Measurements from ENCODE around the gene CD96. TPM values are rescaled to one million over a fixed set of nuclear protein-coding genes. Genes with fewer than 3 reads are reported as not detected.
"Not testable (repeated sequence)": the region's sequence is repeated elsewhere in the genome, so short reads cannot be mapped to it uniquely, and the experiment has no call there.

Gene CD96
- total RNA-seq, 1 donor from 2014 or later = 45.9 TPM

DNA sequence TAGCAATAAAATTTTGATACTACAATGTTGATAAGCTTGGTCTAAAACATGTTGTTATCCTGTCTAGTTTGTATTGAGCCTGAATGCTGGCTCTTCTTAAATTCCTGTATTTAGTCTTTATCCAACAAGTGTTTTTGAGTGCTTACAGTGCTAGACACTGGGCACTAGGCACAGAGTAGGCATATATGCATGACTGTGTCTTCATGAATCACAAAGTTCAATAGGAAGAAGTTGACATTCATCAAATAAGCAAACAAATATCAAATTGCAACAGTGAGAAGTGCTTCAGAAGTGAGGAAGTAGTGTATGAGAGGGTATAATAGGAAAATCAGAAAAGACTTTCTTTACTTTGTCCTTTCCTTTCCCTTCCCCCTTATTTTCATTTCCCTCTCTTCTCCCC is 6.8 kb downstream of the CD96 start:
- DNase-seq (ENCODE audit: low spot score) = no peak

DNA sequence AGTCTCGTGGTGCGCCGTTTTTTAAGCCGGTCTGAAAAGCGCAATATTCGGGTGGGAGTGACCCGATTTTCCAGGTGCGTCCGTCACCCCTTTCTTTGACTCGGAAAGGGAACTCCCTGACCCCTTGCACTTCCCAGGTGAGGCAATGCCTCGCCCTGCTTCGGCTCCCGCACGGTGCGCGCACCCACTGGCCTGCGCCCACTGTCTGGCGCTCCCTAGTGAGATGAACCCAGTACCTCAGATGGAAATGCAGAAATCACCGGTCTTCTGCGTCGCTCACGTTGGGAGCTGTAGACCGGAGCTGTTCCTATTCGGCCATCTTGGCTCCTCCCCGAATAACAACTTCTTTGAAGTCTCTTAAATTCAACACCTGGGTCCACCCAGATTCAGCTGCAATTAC is 19.9 kb downstream of the CD96 start:
- not testable (repeated sequence) for DNase-seq (ENCODE audit: low spot score)

DNA sequence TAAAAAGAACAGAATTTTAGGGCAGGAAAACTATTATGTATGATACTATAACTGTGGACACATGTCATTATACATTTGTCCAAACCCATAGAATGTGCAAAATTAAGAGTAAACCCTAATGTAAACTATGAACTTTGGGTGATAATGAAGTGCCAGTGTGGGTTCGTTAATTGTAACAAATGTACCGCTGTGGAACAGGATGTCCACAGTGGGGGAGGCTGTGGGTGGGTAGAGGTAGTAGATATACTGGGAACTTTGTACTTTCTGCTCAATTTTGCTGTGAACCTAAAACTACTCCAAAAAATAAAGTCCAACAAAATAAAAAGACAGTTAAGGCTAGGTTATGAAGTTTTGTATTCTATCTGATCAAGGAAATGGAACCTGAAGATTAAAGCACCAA is 24.8 kb downstream of the CD96 start:
- no peak for DNase-seq (ENCODE audit: low spot score)

DNA sequence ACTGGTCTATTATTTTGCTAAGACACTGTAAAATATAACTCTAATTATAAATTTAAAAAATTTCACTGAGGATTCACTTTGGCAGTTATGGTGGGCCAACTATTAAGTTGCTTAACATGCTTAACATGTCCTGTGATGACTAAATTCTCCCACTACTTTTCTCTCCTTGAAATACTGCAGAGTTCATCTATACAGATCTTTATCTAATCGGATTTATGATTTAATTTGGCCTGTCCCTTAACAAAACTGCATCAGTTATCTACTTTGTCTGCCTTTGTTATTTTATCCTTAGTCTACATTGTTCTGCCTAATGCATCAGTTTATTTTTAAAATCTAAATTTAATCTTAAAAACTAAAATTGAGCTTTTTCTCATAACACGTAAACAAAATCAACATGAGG is 26.4 kb downstream of the CD96 start:
- DNase-seq (ENCODE audit: low spot score) = no peak

DNA sequence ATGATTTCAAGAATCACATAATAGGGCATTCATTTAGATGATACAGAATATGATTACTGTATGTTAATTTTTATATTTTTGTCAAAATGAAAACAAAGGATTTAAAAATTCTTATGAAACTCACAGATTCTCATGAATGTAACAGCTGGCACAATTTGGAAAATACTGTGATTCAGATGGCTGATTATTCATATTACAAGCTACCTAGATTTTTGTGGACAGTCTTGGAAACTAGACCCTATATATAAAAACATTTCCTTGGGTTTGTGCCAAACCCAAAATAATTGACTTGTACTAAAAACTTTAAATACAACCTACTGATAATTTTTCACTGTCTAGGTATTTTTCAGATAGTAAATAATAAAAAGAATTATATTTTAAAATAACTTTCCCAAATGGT is 26.9 kb downstream of the CD96 start:
- DNase-seq (ENCODE audit: low spot score) = no peak

DNA sequence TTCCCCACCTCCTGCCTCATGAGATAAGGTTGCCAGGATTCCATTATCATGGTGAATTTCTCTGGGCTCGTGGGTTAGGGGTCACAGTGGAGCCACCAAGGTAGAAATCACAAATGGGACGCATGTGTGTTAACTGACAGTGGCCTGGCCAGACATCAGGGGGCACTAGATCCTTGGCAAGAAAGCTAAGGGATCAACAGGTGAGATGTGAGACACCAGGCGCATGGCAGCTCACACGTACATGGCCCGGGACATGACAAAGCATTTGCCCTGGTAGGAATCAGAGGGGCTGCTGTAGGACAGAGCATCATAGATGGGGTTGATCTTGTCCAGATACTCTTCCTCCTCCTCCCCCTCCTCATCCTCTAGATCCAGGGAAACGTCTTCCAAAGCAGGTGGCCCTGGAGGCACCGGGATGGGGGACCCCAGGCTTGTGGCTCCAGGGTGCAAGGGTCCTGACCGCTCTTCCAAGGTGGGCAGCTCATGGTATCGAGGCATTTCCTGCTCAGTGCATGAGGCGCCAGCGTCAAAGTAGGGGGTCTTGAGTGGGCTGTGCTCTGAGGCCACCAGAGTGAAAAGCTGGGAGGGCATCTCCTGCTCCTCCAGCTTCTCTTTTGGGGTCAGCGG is 28.5 kb downstream of the CD96 start:
- DNase-seq (ENCODE audit: low spot score) = no peak

DNA sequence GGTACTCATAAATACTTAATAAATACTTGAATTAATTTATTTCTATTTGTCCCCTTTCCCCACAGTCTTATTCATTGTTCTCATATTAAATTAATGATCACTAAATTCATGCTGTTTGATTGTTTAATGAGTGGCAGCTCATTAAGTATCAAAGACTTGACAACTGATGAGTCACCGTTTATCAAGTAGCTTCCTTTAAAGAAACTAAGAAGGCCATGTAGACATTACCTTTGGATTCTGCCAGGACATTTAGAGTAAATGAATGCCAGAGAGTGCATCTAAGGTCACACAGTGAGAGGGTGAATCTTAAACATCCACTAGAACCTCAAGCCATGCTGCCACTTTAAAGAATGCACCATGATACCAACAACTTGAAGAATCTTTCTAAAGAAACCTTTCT is 29.3 kb downstream of the CD96 start:
- DNase-seq (ENCODE audit: low spot score) = no peak

DNA sequence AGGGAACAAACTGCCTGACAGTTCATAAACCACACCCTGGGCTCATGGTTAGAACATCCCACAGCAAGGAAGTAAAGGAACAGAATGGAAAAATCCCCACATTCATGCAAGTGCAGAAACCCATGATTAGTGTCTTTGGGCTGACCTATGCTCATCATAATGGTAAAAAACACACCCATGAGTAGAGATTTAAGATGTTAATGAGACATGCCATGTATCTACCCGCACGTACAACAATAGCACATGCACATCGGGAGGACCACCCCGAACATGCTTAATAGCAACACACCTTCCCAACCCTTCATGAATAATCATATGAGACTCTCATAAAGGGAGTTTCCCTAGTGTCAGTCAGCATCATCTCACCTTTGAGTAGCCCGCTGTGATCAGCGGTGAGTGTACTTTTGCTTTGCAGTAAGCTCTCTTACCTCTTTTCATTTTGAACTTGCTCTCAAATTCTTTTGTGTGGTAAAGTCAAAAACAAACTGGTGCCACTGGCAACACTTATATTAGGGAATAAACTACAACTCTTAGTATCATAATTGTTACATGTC is 30.0 kb downstream of the CD96 start:
- no peak for DNase-seq (ENCODE audit: low spot score)

DNA sequence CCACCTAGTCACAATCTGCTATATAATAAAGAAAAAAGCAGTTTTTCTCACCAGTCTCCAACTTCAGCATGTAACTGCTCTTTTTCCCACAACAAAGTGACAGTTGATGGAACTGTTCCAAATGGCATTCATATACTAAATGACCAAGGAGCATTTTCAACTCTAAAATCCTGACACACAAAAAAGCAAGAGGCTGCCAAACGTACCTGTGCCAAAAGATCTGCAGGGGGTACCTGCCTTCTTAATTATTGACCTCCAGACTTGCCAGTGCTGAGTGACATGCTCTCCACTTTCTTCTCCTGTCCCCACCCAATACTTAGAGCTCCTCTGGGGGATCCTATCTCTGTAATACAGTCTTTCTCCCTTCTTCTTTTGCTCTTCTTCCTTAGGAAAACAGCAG is 35.1 kb downstream of the CD96 start:
- DNase-seq (ENCODE audit: low spot score) = no peak

DNA sequence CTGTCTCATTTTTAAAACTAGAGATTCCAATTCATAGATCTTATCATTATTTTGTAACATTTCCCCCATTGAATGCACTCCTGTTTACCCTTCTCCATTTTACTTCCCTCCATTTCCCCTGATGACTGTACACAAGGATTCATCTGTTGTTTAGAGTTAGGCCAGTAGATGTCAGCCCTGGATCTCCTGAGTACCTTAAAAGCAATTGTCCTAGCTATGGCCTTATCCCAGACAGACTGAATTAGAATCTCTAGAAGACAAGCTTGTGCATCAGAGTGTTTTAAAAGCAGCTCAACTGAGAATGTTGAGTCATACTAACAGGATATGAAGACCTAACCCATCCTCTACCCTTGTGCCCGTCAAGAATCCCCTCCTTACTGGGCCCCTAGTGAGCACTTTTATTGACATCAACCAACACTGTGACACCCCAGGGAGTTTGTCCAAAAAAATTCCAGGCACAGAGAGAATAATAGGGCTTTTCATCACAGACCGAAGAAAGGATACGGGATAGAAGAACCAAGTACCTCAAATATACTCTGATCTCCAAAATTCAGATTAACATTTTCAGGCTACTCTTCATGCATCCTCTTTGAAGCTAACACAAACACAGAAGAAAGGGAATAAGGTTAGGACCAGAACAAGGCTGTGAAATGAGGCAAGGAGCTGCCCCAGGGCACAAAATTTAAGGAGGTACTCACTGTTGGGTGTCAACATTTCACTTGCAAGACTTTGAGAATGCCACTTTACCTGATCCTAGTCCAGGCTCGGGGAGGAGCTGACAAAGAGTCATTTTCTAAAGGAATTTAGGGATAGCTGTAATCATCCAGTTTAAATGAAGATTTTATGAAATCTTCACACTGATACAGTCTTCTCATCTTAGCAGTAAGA is 36.0 kb downstream of the CD96 start:
- no peak for DNase-seq (ENCODE audit: low spot score)

DNA sequence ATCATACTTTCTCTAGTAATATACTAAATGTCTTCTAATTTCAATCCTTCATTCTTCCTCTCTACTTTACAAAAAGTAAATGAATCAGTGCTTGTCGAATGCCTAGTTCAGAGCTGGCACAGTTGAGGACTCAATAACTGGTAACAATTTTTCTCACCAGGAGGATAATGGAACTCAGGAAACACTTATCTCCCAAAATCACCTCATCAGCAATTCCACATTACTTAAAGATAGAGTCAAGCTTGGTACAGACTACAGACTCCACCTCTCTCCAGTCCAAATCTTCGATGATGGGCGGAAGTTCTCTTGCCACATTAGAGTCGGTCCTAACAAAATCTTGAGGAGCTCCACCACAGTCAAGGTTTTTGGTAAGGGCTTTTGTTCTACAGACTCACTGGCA is 36.9 kb downstream of the CD96 start:
- DNase-seq (ENCODE audit: low spot score) = no peak

DNA sequence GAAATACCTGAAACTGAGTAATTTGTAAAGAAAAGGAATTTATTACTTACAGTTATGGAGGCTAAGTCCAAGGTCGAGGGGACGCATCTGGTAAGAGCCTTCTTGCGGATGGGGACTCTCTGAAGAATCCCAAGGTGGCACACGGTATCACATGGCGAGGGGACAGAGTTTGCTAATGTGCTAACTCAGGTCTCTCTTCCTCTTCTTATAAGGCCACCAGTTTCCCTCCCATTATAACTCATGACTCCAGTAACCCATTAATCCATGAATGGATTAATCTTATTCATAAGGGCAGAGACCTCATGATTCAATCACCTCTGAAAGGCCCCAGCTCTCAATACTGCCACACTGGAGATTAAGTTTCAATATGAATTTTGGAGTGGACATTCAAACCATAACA is 37.5 kb downstream of the CD96 start:
- no peak for DNase-seq (ENCODE audit: low spot score)

DNA sequence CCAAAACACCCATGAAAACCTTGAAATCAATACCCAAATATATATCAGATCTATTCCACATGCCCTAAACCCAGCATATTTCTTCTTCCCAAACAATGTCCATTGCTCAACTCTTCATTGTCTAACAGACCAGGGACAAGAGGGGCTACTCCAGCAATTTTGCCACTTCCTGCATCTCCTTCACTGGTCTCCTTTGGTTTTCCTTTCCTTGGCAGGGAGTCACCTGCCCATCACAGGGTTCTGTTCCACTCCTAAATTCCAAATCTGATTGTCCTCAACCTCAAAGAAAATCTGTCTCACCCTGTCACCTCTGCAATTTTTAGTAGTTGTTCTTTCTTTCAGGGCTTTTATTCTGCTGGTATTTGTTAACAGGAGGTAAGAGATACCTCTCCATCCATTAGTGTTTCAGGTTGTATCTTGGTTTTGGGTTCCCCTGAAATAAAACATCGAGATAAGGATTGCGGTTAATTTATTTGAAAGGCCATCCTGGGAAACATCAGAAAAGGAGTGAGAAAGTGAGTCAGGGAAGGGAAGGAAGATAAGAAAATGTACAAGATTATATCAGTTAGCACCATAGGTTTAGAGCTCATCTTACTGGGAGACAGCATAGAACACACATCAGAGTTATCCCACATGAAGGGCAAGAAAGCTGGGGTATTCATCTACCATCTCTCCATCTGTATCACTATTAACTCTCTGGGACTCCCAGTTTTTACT is 39.6 kb downstream of the CD96 start:
- no peak for DNase-seq (ENCODE audit: low spot score)

DNA sequence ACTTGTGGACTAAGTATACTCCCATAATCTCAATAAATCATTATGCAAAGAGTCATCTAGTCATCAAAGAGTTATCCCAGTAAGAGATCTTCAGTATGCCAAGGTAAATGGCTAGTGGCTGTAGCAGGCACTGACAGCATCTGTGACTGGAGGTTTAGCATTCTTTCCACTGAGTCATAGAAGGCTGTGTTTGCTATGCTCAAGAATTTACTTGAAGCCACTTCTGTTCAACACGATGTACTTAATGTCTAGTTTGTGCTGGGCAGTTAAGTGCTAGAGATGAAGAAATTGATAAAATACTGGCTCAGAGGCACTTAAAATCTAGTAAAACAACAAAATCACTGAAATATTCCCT is 40.1 kb downstream of the CD96 start:
- DNase-seq (ENCODE audit: low spot score) = no peak

DNA sequence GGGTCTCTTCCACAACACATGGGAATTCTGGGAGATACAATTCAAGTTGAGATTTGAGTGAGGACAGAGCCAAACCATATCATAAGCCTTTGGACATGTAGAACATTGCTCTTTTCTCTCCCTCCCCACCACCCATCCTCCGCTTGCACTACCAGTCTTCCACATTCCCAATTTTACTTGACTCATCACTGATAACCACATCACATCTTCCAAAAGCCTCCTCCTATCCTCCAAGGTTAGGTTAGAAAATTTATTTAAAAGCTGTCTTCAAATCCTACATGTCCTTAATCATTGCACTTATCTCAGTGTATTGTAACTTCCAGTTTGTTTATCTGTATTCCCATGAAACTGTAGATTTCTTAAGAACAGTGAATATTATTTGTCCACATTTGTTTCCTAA is 42.7 kb downstream of the CD96 start:
- DNase-seq (ENCODE audit: low spot score) = no peak

DNA sequence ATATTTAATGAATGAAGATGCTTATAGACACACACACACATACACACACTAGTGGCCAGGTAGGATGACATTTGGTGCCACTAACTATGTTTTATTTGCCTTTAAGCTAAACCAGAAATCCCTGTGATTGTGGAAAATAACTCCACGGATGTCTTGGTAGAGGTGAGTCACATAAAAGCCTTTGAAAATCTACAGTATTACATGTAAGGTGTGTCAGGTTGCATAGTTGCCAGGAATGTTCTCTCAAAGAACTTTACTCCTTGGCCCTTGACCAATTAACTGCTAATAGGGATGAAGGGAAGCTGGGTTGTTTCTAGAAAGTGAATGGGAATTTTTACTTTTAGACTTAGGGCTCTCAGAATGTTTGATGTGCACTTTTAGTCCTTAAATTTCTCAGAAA is 43.2 kb downstream of the CD96 start:
- DNase-seq (ENCODE audit: low spot score) = no peak

DNA sequence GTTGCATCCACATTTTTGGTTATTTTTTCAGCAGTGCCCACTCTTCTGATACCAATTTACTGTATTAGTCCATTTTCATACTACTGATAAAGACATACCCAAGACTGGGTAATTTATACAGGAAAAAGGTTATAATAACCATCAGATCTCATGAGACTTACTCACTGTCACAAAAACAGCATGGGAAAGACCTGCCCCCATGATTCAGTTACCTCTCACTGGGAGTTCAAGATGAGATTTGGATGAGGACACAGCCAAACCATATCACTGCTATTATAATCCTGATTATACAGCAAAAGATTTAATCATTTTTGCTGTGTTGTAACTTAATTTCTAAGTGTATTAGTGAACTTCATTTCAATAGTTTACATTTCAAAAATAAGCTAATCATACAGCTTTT is 46.5 kb downstream of the CD96 start:
- DNase-seq (ENCODE audit: low spot score) = no peak

DNA sequence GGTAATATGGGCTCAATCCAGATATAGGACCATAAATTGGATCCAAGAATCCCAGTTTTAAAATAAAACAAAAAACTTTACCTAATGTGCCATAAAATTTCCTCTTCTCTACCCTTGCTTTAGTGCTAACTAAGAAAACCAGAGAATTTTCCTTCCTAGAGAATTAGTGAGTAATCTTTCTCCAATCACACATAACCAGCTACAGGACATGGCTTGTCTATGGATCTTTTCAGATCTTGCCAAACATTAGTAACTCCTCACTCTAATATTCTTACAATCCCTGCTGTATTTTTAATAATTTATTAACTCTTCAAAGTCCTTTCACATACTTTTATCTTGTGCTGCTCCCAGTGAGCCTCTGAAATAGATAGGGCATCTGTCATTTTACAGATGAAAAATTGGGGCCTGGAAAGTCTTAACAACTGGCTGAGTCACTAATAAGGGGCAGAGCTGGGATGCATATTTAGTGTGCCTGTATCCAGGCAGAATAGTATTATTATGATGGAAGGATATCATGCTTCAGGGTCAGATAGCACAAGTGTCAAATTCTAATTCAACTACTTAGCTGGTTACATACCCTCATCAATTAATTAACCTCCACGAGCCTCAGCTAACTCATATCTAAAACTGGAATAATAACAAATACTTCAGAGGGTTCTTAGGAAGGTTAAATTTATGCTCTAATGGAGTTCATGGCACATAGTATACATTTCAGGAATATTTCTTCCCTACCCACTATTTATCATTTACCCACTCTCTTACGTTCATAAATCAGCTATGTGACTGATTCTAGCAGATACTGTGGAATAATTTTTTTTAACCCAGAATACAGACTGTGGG is 47.5 kb downstream of the CD96 start:
- no peak for DNase-seq (ENCODE audit: low spot score)

DNA sequence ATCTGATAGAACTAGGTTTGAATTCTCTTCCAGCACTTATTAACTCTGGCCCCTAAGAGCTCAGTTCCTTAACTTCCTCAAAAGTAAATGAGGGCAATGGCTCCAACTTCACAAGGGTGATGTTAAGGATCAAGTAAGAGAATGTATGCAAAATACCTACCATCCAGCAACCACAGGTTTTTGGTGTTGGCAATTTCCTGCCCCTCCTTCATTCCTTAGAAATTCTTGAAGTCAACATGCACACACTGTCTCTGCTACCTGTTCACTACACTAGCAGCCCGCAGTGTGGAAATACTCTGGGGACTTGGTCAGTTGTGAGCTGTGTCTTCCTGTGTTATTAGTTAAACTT is 48.1 kb downstream of the CD96 start:
- DNase-seq (ENCODE audit: low spot score) = no peak

DNA sequence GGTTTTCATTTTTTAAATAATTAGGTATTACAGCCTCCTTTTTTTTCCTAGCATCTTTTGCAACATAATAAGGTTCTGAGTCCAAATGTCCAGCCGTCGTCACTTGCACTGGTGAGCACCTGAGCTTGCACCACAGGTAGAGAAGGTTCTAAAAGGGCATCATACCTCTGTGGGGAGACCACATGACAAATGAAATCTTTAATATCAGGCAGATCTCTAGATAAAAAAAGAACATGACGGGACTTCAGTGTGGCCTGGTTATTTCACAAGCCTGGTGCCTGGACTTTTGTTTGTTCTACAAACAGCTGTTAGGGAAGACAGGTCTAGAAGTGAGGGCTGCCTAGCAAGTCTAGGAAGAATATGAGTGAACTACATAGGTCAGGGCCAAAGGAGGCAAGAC is 49.6 kb downstream of the CD96 start:
- DNase-seq (ENCODE audit: low spot score) = no peak

DNA sequence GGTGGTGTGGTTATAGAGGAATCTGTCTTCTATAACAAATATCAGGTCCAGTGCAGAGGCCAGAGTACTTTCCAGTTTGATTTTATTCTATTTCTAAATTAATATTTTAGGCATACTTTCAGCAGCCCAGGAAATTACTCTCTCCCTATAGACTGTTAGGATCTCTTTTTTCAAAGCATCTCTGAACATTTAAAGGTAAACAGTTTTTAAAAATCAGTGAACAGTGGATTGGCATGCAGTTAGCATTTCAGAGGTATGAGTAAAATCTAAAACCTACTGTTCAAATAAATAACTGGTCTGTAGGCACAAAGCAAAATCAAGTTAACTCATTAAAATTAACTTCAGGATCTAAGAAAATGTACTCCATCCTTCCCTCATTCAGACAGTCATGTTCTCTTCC is 50.1 kb downstream of the CD96 start:
- no peak for DNase-seq (ENCODE audit: low spot score)

DNA sequence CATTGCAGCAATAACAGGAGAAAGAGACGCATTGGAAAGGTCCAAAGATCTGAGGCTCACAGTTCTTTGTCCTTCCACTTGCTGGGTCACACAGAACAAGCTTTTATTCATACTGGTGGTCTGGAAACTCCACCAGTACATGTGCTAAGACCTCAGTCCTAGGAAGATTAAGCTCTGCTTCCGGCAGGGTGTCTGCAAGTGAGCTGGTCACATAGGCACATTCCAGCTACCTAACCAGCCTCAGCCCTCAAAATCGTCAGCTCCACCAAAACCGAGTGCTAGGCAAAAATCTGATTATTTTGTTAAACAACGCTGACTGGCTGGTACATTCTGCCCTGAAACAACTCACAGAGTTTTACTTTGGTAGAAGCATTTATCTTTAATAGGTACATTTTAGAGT is 50.9 kb downstream of the CD96 start:
- DNase-seq (ENCODE audit: low spot score) = no peak

Data from ureter (tissue), 1 donor.